Suprapubic skin (tissue), 4 donors: ENCODE results near the gene ABCC2.

ENCODE experiments used
- EP300 ChIP-seq: sonication (generic); formaldehyde crosslinking; IDR thresholded peaks from one replicate; pipeline ENCODE4 v1.6.1; 2017; ENCODE audit warnings: antibody characterized with exemption
- POLR2A ChIP-seq, 2 donors: fragments of 450-650 bp; IDR thresholded peaks; one replicate each; pipeline ENCODE4 v1.6.1; 2017; ENCODE audit warnings: antibody characterized with exemption in 2 of 2, mild to moderate bottlenecking in 2 of 2, moderate library complexity in 2 of 2
- POLR2AphosphoS5 ChIP-seq, 3 donors: sonication (generic); formaldehyde crosslinking; IDR thresholded peaks; one replicate each; pipeline ENCODE4 v1.6.1; 2017; ENCODE audit warnings: antibody characterized with exemption in 3 of 3
- TF ChIP-seq, protein P1 (sequence below), 2 donors: fragments of 200-600 bp in 1 of 2; fragments of 450-650 bp in 1 of 2; sonication (generic) in 1 of 2; IDR thresholded peaks; one replicate each; pipeline ENCODE4 v1.5.1; 2016 to 2019; ENCODE audit warnings: antibody characterized with exemption in 2 of 2, mild to moderate bottlenecking in 1 of 2, moderate library complexity in 1 of 2

DNA sequence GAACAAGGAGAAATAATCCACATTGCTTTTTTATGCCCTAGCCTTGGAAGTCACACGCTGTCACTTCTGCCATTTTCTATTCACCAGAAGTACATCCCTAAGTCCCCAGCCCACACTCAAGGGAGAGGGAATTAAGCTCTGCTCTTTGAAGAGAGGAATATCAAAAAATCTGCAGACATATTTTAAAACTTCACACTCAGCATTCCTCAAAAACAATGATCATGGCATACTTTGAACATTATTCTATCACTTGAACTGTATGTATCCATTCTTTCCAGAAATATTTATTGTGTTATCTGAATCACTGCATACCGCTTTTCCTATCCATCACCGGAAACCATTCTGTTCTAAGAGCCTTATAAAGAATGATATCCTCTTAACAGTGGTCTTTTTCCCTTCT is 9.4 kb downstream of the ABCC2 start:
- TF ChIP-seq POLR2A (IDR thresholded peaks at IDR 0.05), result no peak
- TF ChIP-seq, protein P1, sequence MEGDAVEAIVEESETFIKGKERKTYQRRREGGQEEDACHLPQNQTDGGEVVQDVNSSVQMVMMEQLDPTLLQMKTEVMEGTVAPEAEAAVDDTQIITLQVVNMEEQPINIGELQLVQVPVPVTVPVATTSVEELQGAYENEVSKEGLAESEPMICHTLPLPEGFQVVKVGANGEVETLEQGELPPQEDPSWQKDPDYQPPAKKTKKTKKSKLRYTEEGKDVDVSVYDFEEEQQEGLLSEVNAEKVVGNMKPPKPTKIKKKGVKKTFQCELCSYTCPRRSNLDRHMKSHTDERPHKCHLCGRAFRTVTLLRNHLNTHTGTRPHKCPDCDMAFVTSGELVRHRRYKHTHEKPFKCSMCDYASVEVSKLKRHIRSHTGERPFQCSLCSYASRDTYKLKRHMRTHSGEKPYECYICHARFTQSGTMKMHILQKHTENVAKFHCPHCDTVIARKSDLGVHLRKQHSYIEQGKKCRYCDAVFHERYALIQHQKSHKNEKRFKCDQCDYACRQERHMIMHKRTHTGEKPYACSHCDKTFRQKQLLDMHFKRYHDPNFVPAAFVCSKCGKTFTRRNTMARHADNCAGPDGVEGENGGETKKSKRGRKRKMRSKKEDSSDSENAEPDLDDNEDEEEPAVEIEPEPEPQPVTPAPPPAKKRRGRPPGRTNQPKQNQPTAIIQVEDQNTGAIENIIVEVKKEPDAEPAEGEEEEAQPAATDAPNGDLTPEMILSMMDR (IDR thresholded peaks at IDR 0.05), result no peak
- TF ChIP-seq POLR2AphosphoS5 (IDR thresholded peaks at IDR 0.05), result no peak
- no peak for TF ChIP-seq EP300
